Measurements from ENCODE around the gene OSBPL6.

OSBPL6 gene

GRCh38 chr2:178246696-178247095, 52.4 kb downstream of the OSBPL6 start:
- CTCF ChIA-PET: interaction anchor here (0.9 to 1.5 kb wide), 4 partner anchors 11 to 152 kb away, joined by 3 read pairs; no protein-coding TSS in a partner anchor
- Histone ChIP-seq H3K9me3 (ENCODE audit: control insufficient read depth, insufficient read depth, low read depth, low read length) (no peaks in the 10 kb centered on the region), H3K27ac (ENCODE audit: extremely low read depth, low read depth, low read length) (no peak overlapping the region), H3K36me3 (ENCODE audit: control insufficient read depth in 2 of 2, insufficient read depth in 1 of 2, low read length in 2 of 2) (no peaks in the 10 kb centered on the region), H3K4me1 (ENCODE audit: control insufficient read depth, insufficient read depth, low read length) (peaks cover 5% of the 10 kb centered on the region), H3K4me3 (ENCODE audit: low read depth, low read length) (no peak overlapping the region)
- POLR2A ChIA-PET: no interaction called here
- TF ChIP-seq, protein P1, sequence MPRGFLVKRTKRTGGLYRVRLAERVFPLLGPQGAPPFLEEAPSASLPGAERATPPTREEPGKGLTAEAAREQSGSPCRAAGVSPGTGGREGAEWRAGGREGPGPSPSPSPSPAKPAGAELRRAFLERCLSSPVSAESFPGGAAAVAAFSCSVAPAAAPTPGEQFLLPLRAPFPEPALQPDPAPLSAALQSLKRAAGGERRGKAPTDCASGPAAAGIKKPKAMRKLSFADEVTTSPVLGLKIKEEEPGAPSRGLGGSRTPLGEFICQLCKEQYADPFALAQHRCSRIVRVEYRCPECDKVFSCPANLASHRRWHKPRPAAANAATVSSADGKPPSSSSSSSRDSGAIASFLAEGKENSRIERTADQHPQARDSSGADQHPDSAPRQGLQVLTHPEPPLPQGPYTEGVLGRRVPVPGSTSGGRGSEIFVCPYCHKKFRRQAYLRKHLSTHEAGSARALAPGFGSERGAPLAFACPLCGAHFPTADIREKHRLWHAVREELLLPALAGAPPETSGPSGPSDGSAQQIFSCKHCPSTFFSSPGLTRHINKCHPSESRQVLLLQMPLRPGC (tag by site-specific recombination; IDR thresholded peaks at IDR 0.05): no peak
- no peak for TF ChIP-seq SP3 (tag by site-specific recombination; IDR thresholded peaks at IDR 0.05)

GRCh38 chr2:178247250-178247649, 52.9 kb downstream of the OSBPL6 start:
- TF ChIP-seq ZSCAN16 (tag by site-specific recombination; IDR thresholded peaks at IDR 0.05): no peak
- TF ChIP-seq SETDB1 (IDR thresholded peaks at IDR 0.05; ENCODE audit: insufficient read length, low read length): no peak
- TF ChIP-seq ZNF707 (tag by site-specific recombination; IDR thresholded peaks at IDR 0.05): no peak
- TF ChIP-seq ZBTB26 (tag by site-specific recombination; optimal IDR thresholded peaks at IDR 0.05): no peak
- TF ChIP-seq, protein P2, sequence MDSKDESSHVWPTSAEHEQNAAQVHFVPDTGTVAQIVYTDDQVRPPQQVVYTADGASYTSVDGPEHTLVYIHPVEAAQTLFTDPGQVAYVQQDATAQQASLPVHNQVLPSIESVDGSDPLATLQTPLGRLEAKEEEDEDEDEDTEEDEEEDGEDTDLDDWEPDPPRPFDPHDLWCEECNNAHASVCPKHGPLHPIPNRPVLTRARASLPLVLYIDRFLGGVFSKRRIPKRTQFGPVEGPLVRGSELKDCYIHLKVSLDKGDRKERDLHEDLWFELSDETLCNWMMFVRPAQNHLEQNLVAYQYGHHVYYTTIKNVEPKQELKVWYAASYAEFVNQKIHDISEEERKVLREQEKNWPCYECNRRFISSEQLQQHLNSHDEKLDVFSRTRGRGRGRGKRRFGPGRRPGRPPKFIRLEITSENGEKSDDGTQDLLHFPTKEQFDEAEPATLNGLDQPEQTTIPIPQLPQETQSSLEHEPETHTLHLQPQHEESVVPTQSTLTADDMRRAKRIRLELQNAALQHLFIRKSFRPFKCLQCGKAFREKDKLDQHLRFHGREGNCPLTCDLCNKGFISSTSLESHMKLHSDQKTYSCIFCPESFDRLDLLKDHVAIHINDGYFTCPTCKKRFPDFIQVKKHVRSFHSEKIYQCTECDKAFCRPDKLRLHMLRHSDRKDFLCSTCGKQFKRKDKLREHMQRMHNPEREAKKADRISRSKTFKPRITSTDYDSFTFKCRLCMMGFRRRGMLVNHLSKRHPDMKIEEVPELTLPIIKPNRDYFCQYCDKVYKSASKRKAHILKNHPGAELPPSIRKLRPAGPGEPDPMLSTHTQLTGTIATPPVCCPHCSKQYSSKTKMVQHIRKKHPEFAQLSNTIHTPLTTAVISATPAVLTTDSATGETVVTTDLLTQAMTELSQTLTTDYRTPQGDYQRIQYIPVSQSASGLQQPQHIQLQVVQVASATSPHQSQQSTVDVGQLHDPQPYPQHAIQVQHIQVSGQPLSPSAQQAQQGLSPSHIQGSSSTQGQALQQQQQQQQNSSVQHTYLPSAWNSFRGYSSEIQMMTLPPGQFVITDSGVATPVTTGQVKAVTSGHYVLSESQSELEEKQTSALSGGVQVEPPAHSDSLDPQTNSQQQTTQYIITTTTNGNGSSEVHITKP (tag by site-specific recombination; IDR thresholded peaks at IDR 0.05): no peak
- TF ChIP-seq ZNF560 (tag by site-specific recombination; IDR thresholded peaks at IDR 0.05; ENCODE audit: borderline replicate concordance): no peak
- TF ChIP-seq MYNN (tag by site-specific recombination; IDR thresholded peaks at IDR 0.05; ENCODE audit: borderline replicate concordance): no peak
- no peak for TF ChIP-seq ZNF747 (tag by site-specific recombination; IDR thresholded peaks at IDR 0.05)
- TF ChIP-seq ZNF211 (tag by site-specific recombination; IDR thresholded peaks at IDR 0.05; ENCODE audit: low read depth): no peak
- TF ChIP-seq, protein P3, sequence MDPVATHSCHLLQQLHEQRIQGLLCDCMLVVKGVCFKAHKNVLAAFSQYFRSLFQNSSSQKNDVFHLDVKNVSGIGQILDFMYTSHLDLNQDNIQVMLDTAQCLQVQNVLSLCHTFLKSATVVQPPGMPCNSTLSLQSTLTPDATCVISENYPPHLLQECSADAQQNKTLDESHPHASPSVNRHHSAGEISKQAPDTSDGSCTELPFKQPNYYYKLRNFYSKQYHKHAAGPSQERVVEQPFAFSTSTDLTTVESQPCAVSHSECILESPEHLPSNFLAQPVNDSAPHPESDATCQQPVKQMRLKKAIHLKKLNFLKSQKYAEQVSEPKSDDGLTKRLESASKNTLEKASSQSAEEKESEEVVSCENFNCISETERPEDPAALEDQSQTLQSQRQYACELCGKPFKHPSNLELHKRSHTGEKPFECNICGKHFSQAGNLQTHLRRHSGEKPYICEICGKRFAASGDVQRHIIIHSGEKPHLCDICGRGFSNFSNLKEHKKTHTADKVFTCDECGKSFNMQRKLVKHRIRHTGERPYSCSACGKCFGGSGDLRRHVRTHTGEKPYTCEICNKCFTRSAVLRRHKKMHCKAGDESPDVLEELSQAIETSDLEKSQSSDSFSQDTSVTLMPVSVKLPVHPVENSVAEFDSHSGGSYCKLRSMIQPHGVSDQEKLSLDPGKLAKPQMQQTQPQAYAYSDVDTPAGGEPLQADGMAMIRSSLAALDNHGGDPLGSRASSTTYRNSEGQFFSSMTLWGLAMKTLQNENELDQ (tag by site-specific recombination; IDR thresholded peaks at IDR 0.05; ENCODE audit: low read depth): no peak
- ChIA-PET CTCF (interaction anchor here (0.5 to 1.5 kb wide), 3 partner anchors 11 to 110 kb away, joined by 3 to 8 read pairs (median 3); no protein-coding TSS in a partner anchor), POLR2A (no interaction called here)
- Histone ChIP-seq H3K36me3 (ENCODE audit: control insufficient read depth in 2 of 2, insufficient read depth in 1 of 2, low read length in 2 of 2) (no peaks in the 10 kb centered on the region), H3K4me1 (ENCODE audit: control insufficient read depth, insufficient read depth, low read length) (peaks cover 2% of the 10 kb centered on the region), H3K27ac (ENCODE audit: extremely low read depth, low read depth, low read length) (no peak overlapping the region), H3K9me3 (ENCODE audit: control insufficient read depth, insufficient read depth, low read depth, low read length) (no peaks in the 10 kb centered on the region), H3K4me3 (ENCODE audit: low read depth, low read length) (no peak overlapping the region)

- ChIA-PET CTCF (no interaction called here), POLR2A (no interaction called here)
- Histone ChIP-seq H3K4me3 (ENCODE audit: low read depth, low read length) (no peak overlapping the region), H3K9me3 (ENCODE audit: control insufficient read depth, insufficient read depth, low read depth, low read length) (no peaks in the 10 kb centered on the region), H3K36me3 (ENCODE audit: control insufficient read depth in 2 of 2, insufficient read depth in 1 of 2, low read length in 2 of 2) (no peaks in the 10 kb centered on the region), H3K4me1 (ENCODE audit: control insufficient read depth, insufficient read depth, low read length) (0 out of 2 replicates have a peak, but pooled peaks cover 2% of the 10 kb centered on the region), H3K27ac (ENCODE audit: extremely low read depth, low read depth, low read length) (no peak overlapping the region)
- TF ChIP-seq ZNF274 (IDR thresholded peaks at IDR 0.05; ENCODE audit: low read length) (no peak), ZNF274 (tag by site-specific recombination; IDR thresholded peaks at IDR 0.05; ENCODE audit: borderline replicate concordance) (no peak), ZNF155 (tag by site-specific recombination; IDR thresholded peaks at IDR 0.05) (no peak), ZNF391 (tag by site-specific recombination; IDR thresholded peaks at IDR 0.05; ENCODE audit: borderline replicate concordance, low read depth) (no peak), ZNF548 (tag by site-specific recombination; IDR thresholded peaks at IDR 0.05) (no peak), ZNF791 (tag by site-specific recombination; IDR thresholded peaks at IDR 0.05) (no peak), SP7 (tag by site-specific recombination; IDR thresholded peaks at IDR 0.05) (no peak), ZSCAN23 (tag by site-specific recombination; IDR thresholded peaks at IDR 0.05) (no peak), ZNF366 (tag by site-specific recombination; conservative IDR thresholded peaks at IDR 0.05) (no peak)
- TF ChIP-seq, protein P4, sequence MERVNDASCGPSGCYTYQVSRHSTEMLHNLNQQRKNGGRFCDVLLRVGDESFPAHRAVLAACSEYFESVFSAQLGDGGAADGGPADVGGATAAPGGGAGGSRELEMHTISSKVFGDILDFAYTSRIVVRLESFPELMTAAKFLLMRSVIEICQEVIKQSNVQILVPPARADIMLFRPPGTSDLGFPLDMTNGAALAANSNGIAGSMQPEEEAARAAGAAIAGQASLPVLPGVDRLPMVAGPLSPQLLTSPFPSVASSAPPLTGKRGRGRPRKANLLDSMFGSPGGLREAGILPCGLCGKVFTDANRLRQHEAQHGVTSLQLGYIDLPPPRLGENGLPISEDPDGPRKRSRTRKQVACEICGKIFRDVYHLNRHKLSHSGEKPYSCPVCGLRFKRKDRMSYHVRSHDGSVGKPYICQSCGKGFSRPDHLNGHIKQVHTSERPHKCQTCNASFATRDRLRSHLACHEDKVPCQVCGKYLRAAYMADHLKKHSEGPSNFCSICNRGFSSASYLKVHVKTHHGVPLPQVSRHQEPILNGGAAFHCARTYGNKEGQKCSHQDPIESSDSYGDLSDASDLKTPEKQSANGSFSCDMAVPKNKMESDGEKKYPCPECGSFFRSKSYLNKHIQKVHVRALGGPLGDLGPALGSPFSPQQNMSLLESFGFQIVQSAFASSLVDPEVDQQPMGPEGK (tag by site-specific recombination; IDR thresholded peaks at IDR 0.05): no peak
These were observed 56.1 kb downstream of the OSBPL6 start for GRCh38 chr2:178250429-178250828.

Measured in HEK293 (cell line).